Esophagus squamous epithelium (tissue), 5 donors: Measurements from ENCODE around the gene GIGYF2. TPM values are rescaled to one million over a fixed set of nuclear protein-coding genes. Genes with fewer than 3 reads are reported as not detected.

Source experiments
- DNase-seq: peaks from one replicate; lab custom pipeline; 2025; lab: John Stamatoyannopoulos, UW
- H3K27ac ChIP-seq, 4 donors: fragments of 200-600 bp; sonication (generic); one replicate each; pipeline ENCODE4 v1.5.1; 2016 to 2019; ENCODE audit warnings: mild to moderate bottlenecking in 1 of 4
- H3K27me3 ChIP-seq, 4 donors: fragments of 200-600 bp; sonication (generic); 1 replicate in 3 of 4; 2 replicates in 1 of 4; pipeline versions ENCODE4 v1.5.1 to v1.6.0; 2017 to 2021; ENCODE audit warnings: antibody characterized with exemption in 1 of 4
- H3K36me3 ChIP-seq, 3 donors: fragments of 200-600 bp; sonication (generic); one replicate each; pipeline ENCODE4 v1.5.1; 2016 to 2019
- H3K4me1 ChIP-seq, 3 donors: fragments of 200-600 bp; sonication (generic); one replicate each; pipeline ENCODE4 v1.5.1; 2017 to 2019
- H3K4me3 ChIP-seq, 4 donors: fragments of 200-600 bp; sonication (generic); 1 replicate in 3 of 4; 2 replicates in 1 of 4; pipeline ENCODE4 v1.5.1; 2016 to 2019; ENCODE audit warnings: mild to moderate bottlenecking in 2 of 4, moderate library complexity in 1 of 4
- H3K9me3 ChIP-seq, 3 donors: fragments of 200-600 bp; sonication (generic); one replicate each; pipeline ENCODE4 v1.5.1; 2016 to 2019
- CTCF ChIP-seq, 6 experiments: fragments of 450-650 bp in 4 of 6; fragments of 200-600 bp in 2 of 6; sonication (generic) in 2 of 6; IDR thresholded peaks; one replicate each; pipeline ENCODE4 v1.5.1; 2016 to 2019; ENCODE audit warnings: antibody characterized with exemption in 6 of 6, mild to moderate bottlenecking in 4 of 6, moderate library complexity in 4 of 6
- POLR2A ChIP-seq, 4 donors: fragments of 450-650 bp; IDR thresholded peaks; one replicate each; pipeline ENCODE4 v1.6.1; 2017; ENCODE audit warnings: antibody characterized with exemption in 4 of 4, mild to moderate bottlenecking in 4 of 4, moderate library complexity in 3 of 4
- WGBS, 2 donors: methylation state at CpG; one replicate each; pipeline ENCODE4 v1.1.5; 2018; 5-methylcytosine and 5-hydroxymethylcytosine counted together
- intact Hi-C: fragments of 100-400 bp; cut with DNase I; formaldehyde crosslinking; loops from one replicate; pipeline ENCODE4 v1.15.0; 2022
- total RNA-seq, 4 donors: library from RNA; depleted of rRNA; stranded (reverse); fragments of >200 nt; gene quantifications; one replicate each; pipeline ENCODE4 v1.1.0, GENCODE V29; 2016
- donor health status: DM: yes; HTN: yes; CAD: no.

Gene GIGYF2
- total RNA-seq, 4 donors from 2014 or later, result 48.7 to 79.0 (median 62.0) TPM

GRCh38 chr2:232728785-232729184, 31.7 kb downstream of the GIGYF2 start:
- Histone ChIP-seq H3K4me3 (no peak overlapping the region), H3K9me3 (no peaks in the 10 kb centered on the region), H3K36me3 (peaks cover 0 to 79% (median 18%) of the 10 kb centered on the region in 3 donors), H3K4me1 (peaks cover 0 to 17% (median 0%) of the 10 kb centered on the region in 3 donors), H3K27me3 (no peaks in the 10 kb centered on the region), H3K27ac (no peak overlapping the region)
- no peak for TF ChIP-seq POLR2A (IDR thresholded peaks at IDR 0.05)
- TF ChIP-seq CTCF (IDR thresholded peaks at IDR 0.05), result no peak
- 86 to 94% methylated on average over 3 of the region's 3 CpGs for WGBS, 2 donors
- intact Hi-C loops, result no loop called here
- DNase-seq, result no peak

DNA sequence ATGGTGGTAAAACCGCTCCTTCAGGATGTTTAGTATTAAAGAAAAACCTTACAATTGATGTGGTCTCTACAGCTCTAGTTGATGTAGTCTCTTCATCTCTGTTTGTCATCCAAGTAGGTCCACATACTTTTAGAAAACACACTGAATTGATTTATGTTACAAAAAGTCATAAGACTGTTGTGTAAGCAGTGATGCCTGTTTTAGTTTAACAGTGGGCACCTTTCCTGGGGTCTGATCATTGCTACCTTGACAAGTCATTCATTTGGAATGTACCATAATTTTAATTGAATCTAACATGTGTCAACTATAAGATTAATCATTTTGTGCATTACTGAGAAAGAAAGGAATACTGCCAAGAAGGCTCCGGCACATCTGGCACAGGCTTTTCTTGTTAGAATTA, 34.3 kb downstream of the GIGYF2 start:
- Histone ChIP-seq H3K4me3 (no peak overlapping the region), H3K9me3 (no peaks in the 10 kb centered on the region), H3K27ac (no peak overlapping the region), H3K27me3 (no peaks in the 10 kb centered on the region), H3K36me3 (peaks cover 0 to 78% (median 5%) of the 10 kb centered on the region in 3 donors), H3K4me1 (peaks cover 0 to 18% (median 0%) of the 10 kb centered on the region in 3 donors)
- 54 to 61% methylated on average over 2 of the region's 2 CpGs for WGBS, 2 donors
- no peak for DNase-seq
- intact Hi-C loops, result no loop called here
- TF ChIP-seq CTCF (IDR thresholded peaks at IDR 0.05) (no peak), POLR2A (IDR thresholded peaks at IDR 0.05) (no peak)

GRCh38 chr2:232741294-232741693, 44.2 kb downstream of the GIGYF2 start:
- no peaks in the 10 kb centered on the region for H3K9me3 ChIP-seq
- no peaks in the 10 kb centered on the region for H3K4me1 ChIP-seq
- no peak for DNase-seq
- no peak for TF ChIP-seq POLR2A (IDR thresholded peaks at IDR 0.05)
- TF ChIP-seq CTCF (IDR thresholded peaks at IDR 0.05), result no peak
- H3K4me3 ChIP-seq, result no peak overlapping the region
- intact Hi-C loops, result no loop called here
- WGBS, 2 donors, result 75 to 78% methylated on average over 4 of the region's 4 CpGs
- no peaks in the 10 kb centered on the region for H3K27me3 ChIP-seq
- peaks cover 0 to 33% (median 5%) of the 10 kb centered on the region in 3 donors for H3K36me3 ChIP-seq
- H3K27ac ChIP-seq, result no peak overlapping the region

GRCh38 chr2:232741972-232742371, 44.8 kb downstream of the GIGYF2 start:
- WGBS, 2 donors, result 96 to 100% methylated on average over 3 of the region's 3 CpGs
- H3K27me3 ChIP-seq, result no peaks in the 10 kb centered on the region

GRCh38 chr2:232744963-232745362, 47.8 kb downstream of the GIGYF2 start:
- DNase-seq, result no peak
- no peak overlapping the region for H3K4me3 ChIP-seq
- peaks cover 0 to 38% (median 10%) of the 10 kb centered on the region in 3 donors for H3K36me3 ChIP-seq
- H3K9me3 ChIP-seq, result no peaks in the 10 kb centered on the region
- no peak overlapping the region for H3K27ac ChIP-seq
- intact Hi-C loops, result no loop called here
- H3K4me1 ChIP-seq, result no peaks in the 10 kb centered on the region
- TF ChIP-seq POLR2A (IDR thresholded peaks at IDR 0.05) (no peak), CTCF (IDR thresholded peaks at IDR 0.05) (no peak)
- no peaks in the 10 kb centered on the region for H3K27me3 ChIP-seq
- WGBS, 2 donors, result 85 to 100% methylated on average over 1 of the region's 1 CpG

More at GRCh38 chr2:232741972-232742371, 44.8 kb downstream of the GIGYF2 start:
- H3K36me3 ChIP-seq, result peaks cover 0 to 33% (median 5%) of the 10 kb centered on the region in 3 donors
- intact Hi-C loops, result no loop called here
- H3K4me3 ChIP-seq, result no peak overlapping the region
- H3K4me1 ChIP-seq, result no peaks in the 10 kb centered on the region
- no peaks in the 10 kb centered on the region for H3K9me3 ChIP-seq
- H3K27ac ChIP-seq, result no peak overlapping the region
- no peak for DNase-seq
- TF ChIP-seq CTCF (IDR thresholded peaks at IDR 0.05), result no peak
- no peak for TF ChIP-seq POLR2A (IDR thresholded peaks at IDR 0.05)
